ENCODE data around the gene CDC42BPB.
A peak's percentile ranks its signal among the peaks of the same experiment; 100 is the strongest.

CDC42BPB gene, protein sequence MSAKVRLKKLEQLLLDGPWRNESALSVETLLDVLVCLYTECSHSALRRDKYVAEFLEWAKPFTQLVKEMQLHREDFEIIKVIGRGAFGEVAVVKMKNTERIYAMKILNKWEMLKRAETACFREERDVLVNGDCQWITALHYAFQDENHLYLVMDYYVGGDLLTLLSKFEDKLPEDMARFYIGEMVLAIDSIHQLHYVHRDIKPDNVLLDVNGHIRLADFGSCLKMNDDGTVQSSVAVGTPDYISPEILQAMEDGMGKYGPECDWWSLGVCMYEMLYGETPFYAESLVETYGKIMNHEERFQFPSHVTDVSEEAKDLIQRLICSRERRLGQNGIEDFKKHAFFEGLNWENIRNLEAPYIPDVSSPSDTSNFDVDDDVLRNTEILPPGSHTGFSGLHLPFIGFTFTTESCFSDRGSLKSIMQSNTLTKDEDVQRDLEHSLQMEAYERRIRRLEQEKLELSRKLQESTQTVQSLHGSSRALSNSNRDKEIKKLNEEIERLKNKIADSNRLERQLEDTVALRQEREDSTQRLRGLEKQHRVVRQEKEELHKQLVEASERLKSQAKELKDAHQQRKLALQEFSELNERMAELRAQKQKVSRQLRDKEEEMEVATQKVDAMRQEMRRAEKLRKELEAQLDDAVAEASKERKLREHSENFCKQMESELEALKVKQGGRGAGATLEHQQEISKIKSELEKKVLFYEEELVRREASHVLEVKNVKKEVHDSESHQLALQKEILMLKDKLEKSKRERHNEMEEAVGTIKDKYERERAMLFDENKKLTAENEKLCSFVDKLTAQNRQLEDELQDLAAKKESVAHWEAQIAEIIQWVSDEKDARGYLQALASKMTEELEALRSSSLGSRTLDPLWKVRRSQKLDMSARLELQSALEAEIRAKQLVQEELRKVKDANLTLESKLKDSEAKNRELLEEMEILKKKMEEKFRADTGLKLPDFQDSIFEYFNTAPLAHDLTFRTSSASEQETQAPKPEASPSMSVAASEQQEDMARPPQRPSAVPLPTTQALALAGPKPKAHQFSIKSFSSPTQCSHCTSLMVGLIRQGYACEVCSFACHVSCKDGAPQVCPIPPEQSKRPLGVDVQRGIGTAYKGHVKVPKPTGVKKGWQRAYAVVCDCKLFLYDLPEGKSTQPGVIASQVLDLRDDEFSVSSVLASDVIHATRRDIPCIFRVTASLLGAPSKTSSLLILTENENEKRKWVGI (N-terminal part only)

GRCh38 chr14:103057372-103058163 is at the start of gene CDC42BPB:
TSS of gene CDC42BPB (minus strand) at chr14:103057549. CDS start at chr14:103057173, 376 bp downstream.
- H3K9me3 ChIP-seq = no peaks in the 10 kb centered on the region
- H3K4me3 ChIP-seq = peak within 1 kb of the TSS; percentile 70
- H3K27me3 ChIP-seq (ENCODE audit: low read depth) = no peaks in the 10 kb centered on the region
- peaks cover 18% of the 10 kb centered on the region for H3K4me1 ChIP-seq
- no peaks in the 10 kb centered on the region for H3K36me3 ChIP-seq (replicated peaks)
- DNase-seq (ENCODE audit: low spot score in 2 of 2) = peak; percentile 88 to 90
- in situ Hi-C loops (cut with MboI; ENCODE audit: low sequenced_read_pairs) = no loop called here

GRCh38 chr14:103105580-103106150 is 48.3 kb upstream of the CDC42BPB start:
- no peak for DNase-seq (ENCODE audit: low spot score in 2 of 2)
- Histone ChIP-seq H3K9me3 (no peaks in the 10 kb centered on the region), H3K36me3 (replicated peaks) (no peaks in the 10 kb centered on the region), H3K4me1 (no peaks in the 10 kb centered on the region), H3K27me3 (ENCODE audit: low read depth) (peaks cover 21% of the 10 kb centered on the region), H3K4me3 (no peak overlapping the region)
- in situ Hi-C loops (cut with MboI; ENCODE audit: low sequenced_read_pairs) = loop anchor here (5.0 kb wide), 1 partner anchor 187 kb away; no protein-coding TSS in a partner anchor

DNA sequence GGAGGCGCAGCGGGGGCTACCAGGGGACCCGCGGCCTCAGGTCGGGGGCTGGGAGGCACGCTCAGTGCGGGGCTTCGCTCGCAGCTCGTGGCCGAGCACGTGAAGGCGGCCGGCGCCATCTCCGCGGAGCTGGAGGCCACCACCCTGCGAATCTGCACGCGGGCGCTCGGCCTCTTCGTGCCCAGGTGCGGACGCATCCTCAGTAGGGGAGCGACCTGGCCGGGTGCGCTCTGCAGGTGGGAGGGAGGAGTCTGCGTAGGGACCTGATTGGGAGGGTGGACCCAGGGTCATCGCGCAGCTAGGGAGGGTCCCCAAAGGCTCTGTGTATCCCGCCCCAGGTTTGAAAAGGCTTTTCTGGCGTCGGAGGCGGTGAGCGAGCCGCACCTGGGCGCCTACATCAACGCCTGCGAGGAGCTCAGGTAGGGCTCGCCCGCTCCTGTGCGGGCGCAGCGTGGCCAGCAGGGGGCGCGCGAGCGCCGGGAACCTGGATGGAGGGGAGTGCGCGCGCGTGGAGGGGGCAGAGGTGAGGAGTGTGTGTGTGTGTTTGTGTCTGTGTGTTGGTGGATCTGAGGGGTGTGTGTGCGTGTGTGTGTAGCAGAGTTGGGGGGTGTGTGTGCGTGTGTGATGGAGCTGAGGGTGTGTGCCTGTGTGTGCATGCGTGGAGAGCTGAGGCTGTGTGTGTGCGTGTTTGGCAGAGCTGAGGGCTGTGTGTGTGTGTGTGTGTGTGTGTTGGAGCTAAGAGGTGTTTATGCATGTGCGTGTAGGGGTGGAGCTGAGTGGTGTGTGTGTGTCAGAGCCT is 47.5 kb upstream of the CDC42BPB start:
- no peaks in the 10 kb centered on the region for H3K4me1 ChIP-seq
- in situ Hi-C loops (cut with MboI; ENCODE audit: low sequenced_read_pairs) = loop anchor here (5.0 kb wide), 1 partner anchor 187 kb away; no protein-coding TSS in a partner anchor
- H3K4me3 ChIP-seq = no peak overlapping the region

DNA sequence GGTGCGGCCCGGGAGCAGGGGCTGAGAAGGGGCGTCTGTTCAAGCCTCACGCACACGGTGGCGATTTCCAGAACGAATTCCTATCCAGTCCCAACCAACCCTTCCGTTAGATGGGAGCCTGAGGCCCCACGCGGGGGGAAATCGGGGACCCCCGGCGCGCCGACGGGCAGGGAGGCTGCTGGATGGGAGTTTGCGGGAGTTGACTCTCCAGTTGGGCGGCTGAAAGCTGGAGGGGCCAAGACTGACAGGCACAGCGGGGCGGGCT is 47.0 kb upstream of the CDC42BPB start:
- H3K4me1 ChIP-seq = no peaks in the 10 kb centered on the region
- in situ Hi-C loops (cut with MboI; ENCODE audit: low sequenced_read_pairs) = no loop called here
- DNase-seq (ENCODE audit: low spot score in 2 of 2) = no peak
- H3K27me3 ChIP-seq (ENCODE audit: low read depth) = peaks cover 21% of the 10 kb centered on the region
- H3K9me3 ChIP-seq = no peaks in the 10 kb centered on the region
- H3K4me3 ChIP-seq = no peak overlapping the region
- H3K36me3 ChIP-seq (replicated peaks) = no peaks in the 10 kb centered on the region

More for the DNA sequence above, 47.5 kb upstream of the CDC42BPB start:
- Histone ChIP-seq H3K9me3 (no peaks in the 10 kb centered on the region), H3K36me3 (replicated peaks) (no peaks in the 10 kb centered on the region), H3K27me3 (ENCODE audit: low read depth) (peaks cover 21% of the 10 kb centered on the region)
- DNase-seq (ENCODE audit: low spot score in 2 of 2) = peak; percentile 32 to 85

DNA sequence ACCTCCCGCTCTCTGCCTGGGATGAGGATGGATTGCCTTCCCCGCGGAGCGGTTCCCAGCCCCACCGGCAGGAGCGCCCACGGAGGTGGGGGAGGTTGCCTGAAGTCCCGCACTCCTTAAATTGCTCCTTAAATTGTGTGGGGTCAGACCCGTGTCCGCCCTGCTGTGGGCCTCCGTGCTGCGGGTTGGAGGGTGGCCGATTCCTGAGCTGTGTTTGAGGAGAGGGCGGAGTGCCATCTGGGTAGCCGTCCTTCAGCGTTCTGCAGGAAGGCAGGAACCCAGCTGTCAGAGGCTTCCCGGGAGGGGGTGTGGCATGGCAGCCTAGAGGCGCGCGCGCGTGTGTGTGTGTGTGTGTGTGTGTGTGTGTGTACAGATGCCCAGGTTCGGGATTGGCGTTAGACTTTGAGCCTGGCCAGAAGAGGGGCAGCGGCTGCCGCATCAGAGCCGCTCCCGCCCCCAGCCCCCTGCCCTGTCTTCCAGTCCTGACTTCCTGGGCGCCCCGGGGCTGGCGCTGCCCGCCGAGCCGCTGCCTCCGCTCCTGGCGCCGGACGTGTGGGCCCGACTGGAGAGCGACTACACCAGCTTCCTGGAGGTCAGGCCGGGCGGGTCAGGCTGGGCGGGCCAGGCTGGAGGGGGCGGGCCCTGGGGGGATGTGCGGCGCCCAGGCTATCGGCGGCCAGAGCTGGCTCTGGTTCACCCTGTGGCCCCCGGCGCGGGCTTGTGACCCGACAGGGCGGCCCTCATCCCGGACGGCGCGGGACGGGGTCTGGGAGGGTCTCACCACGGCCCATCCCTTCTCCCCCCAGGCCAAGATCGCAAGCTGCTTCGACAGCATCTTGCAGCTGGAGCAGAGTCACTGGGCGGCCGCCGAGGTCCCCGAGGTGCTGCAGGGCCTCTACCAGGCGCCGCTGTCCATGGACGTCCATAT is 46.4 kb upstream of the CDC42BPB start:
- no peak for DNase-seq (ENCODE audit: low spot score in 2 of 2)
- peaks cover 21% of the 10 kb centered on the region for H3K27me3 ChIP-seq (ENCODE audit: low read depth)
- in situ Hi-C loops (cut with MboI; ENCODE audit: low sequenced_read_pairs) = no loop called here

GRCh38 chr14:103102689-103103260 is 45.4 kb upstream of the CDC42BPB start:
- no peaks in the 10 kb centered on the region for H3K4me1 ChIP-seq
- in situ Hi-C loops (cut with MboI; ENCODE audit: low sequenced_read_pairs) = no loop called here
- peaks cover 21% of the 10 kb centered on the region for H3K27me3 ChIP-seq (ENCODE audit: low read depth)
- no peak for DNase-seq (ENCODE audit: low spot score in 2 of 2)
- H3K4me3 ChIP-seq = no peak overlapping the region
- H3K36me3 ChIP-seq (replicated peaks) = no peaks in the 10 kb centered on the region
- no peaks in the 10 kb centered on the region for H3K9me3 ChIP-seq

More for the DNA sequence above, 46.4 kb upstream of the CDC42BPB start:
- no peaks in the 10 kb centered on the region for H3K9me3 ChIP-seq
- no peaks in the 10 kb centered on the region for H3K4me1 ChIP-seq
- H3K36me3 ChIP-seq (replicated peaks) = no peaks in the 10 kb centered on the region
- no peak overlapping the region for H3K4me3 ChIP-seq

DNA sequence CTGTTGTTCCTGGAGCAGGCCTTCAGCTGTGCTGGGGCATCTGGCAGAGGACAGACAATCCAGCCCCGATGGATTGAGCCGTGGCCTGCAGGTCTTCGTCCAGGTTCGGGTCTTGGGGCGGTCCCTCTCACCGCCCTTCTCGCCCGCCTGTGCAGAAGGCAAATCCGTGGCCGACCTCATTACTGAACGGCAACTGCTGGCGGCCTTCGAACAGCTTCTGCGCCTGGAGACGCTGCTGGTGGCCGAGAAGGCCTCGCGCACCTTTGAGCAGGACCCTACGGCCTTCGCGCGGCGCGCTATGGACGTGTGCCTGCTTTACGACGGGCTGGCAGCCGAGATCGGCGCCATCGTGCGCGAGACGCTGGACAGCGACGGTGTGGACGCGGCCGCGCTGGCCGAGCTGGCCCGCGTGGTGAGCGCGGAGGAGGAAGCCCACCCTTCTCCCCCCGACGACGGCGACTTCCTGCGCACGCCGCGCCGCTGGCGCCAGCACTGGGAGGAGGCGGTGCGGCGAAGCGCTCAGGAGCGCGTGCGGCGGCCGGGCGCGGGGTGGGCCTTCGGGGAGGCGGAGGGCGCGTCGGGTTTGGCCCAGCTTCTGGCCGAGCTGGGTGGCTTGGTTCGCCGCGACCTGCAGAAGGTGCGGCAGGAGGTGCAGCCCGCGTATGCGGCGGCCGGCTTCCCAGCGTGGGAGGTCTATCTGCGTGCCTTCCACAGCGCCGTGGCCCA is 44.8 kb upstream of the CDC42BPB start:
- H3K27me3 ChIP-seq (ENCODE audit: low read depth) = peaks cover 21% of the 10 kb centered on the region
- no peaks in the 10 kb centered on the region for H3K4me1 ChIP-seq
- DNase-seq (ENCODE audit: low spot score in 2 of 2) = no peak
- H3K36me3 ChIP-seq (replicated peaks) = no peaks in the 10 kb centered on the region
- H3K4me3 ChIP-seq = no peak overlapping the region
- in situ Hi-C loops (cut with MboI; ENCODE audit: low sequenced_read_pairs) = no loop called here
- H3K9me3 ChIP-seq = no peaks in the 10 kb centered on the region

DNA sequence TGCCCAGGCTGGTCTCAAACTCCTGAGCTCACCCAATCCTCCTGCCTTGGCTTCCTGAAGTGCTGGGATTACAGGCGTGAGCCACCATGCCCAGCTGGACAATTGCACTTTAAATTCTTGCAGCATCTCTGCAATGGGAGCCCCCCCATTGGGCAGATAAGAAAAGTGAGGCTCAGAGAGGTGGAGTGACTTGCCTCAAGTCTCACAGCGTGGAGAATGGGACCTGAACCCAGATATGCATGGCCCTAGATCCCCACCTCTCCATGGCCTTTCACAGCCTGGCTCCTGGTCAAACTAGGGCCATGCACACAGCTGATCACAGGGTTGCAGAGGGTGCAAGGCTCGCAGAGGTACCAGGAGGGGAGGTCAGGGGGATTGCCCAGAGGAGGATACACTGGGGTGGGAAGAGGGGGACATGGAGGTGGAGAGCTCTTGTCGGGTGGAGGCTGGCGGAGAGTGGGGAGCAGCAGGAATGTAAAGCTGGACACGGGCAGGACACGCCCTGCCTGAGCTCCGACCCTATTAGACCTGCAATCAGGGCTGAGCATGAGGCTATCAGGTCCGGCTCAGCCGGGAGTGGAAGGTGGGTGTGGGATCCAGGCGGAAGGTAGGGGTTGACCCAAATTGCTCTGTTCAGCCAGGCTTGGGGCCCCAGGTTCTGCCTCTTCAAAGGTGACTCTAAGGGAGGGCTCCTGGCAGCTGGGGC is 44.1 kb upstream of the CDC42BPB start:
- no peaks in the 10 kb centered on the region for H3K36me3 ChIP-seq (replicated peaks)
- no peaks in the 10 kb centered on the region for H3K4me1 ChIP-seq
- H3K27me3 ChIP-seq (ENCODE audit: low read depth) = peaks cover 21% of the 10 kb centered on the region
- in situ Hi-C loops (cut with MboI; ENCODE audit: low sequenced_read_pairs) = no loop called here
- H3K9me3 ChIP-seq = no peaks in the 10 kb centered on the region
- no peak overlapping the region for H3K4me3 ChIP-seq
- DNase-seq (ENCODE audit: low spot score in 2 of 2) = no peak

- DNase-seq (ENCODE audit: low spot score in 2 of 2) = no peak
- H3K4me1 ChIP-seq = no peaks in the 10 kb centered on the region
Measured at GRCh38 chr14:103100281-103101121, 43.2 kb upstream of the CDC42BPB start.

More at GRCh38 chr14:103100281-103101121, 43.2 kb upstream of the CDC42BPB start:
- Histone ChIP-seq H3K27me3 (ENCODE audit: low read depth) (peaks cover 21% of the 10 kb centered on the region), H3K36me3 (replicated peaks) (no peaks in the 10 kb centered on the region), H3K4me3 (no peak overlapping the region), H3K9me3 (no peaks in the 10 kb centered on the region)
- in situ Hi-C loops (cut with MboI; ENCODE audit: low sequenced_read_pairs) = no loop called here

Measured in HAP-1 (cell line).